ENCODE measurements around the gene GSX1.
"Not testable (repeated sequence)": the region's sequence is repeated elsewhere in the genome, so short reads cannot be mapped to it uniquely, and the experiment has no call there.

The GSX1 gene

GRCh38 chr13:27808851-27809550 lies 16.7 kb downstream of the GSX1 start:
- TF ChIP-seq, protein P1, sequence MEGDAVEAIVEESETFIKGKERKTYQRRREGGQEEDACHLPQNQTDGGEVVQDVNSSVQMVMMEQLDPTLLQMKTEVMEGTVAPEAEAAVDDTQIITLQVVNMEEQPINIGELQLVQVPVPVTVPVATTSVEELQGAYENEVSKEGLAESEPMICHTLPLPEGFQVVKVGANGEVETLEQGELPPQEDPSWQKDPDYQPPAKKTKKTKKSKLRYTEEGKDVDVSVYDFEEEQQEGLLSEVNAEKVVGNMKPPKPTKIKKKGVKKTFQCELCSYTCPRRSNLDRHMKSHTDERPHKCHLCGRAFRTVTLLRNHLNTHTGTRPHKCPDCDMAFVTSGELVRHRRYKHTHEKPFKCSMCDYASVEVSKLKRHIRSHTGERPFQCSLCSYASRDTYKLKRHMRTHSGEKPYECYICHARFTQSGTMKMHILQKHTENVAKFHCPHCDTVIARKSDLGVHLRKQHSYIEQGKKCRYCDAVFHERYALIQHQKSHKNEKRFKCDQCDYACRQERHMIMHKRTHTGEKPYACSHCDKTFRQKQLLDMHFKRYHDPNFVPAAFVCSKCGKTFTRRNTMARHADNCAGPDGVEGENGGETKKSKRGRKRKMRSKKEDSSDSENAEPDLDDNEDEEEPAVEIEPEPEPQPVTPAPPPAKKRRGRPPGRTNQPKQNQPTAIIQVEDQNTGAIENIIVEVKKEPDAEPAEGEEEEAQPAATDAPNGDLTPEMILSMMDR (conservative IDR thresholded peaks at IDR 0.05; ENCODE audit: low read depth, low read length) = no peak
- H3K4me3 ChIP-seq (ENCODE audit: low read length) = no peak overlapping the region
- no peak for DNase-seq (ENCODE audit: low read depth)

- H3K4me3 ChIP-seq (ENCODE audit: low read length) = no peak overlapping the region
- TF ChIP-seq, protein P1 (conservative IDR thresholded peaks at IDR 0.05; ENCODE audit: low read depth, low read length) = no peak
- DNase-seq (ENCODE audit: low read depth) = no peak
Measured at GRCh38 chr13:27810009-27810408, 17.7 kb downstream of the GSX1 start.

DNA sequence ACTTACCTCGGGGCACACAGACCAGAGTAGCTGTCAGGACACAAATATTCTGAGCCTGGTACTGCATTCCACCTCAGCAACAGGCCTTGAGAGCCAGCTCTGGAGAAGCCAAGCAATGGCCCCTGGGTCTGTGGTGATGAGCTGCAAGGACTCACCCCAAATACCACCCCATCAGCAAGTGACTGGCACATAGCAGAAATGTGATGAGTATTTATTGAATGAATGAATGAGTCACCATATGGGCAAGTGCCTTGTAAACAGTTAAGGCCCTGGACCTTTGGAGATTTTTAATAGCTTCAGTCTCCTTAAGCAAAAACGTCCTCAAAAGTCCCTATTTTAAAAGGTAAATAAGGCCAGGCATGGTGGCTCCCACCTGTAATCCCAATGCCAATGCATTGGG lies 18.2 kb downstream of the GSX1 start:
- H3K4me3 ChIP-seq (ENCODE audit: low read length) = no peak overlapping the region
- DNase-seq (ENCODE audit: low read depth) = no peak
- TF ChIP-seq, protein P1 (conservative IDR thresholded peaks at IDR 0.05; ENCODE audit: low read depth, low read length) = no peak

GRCh38 chr13:27813826-27814225 lies 21.5 kb downstream of the GSX1 start:
- H3K4me3 ChIP-seq (ENCODE audit: low read length) = no peak overlapping the region
- no peak for DNase-seq (ENCODE audit: low read depth)
- TF ChIP-seq, protein P1 (conservative IDR thresholded peaks at IDR 0.05; ENCODE audit: low read depth, low read length) = no peak

DNA sequence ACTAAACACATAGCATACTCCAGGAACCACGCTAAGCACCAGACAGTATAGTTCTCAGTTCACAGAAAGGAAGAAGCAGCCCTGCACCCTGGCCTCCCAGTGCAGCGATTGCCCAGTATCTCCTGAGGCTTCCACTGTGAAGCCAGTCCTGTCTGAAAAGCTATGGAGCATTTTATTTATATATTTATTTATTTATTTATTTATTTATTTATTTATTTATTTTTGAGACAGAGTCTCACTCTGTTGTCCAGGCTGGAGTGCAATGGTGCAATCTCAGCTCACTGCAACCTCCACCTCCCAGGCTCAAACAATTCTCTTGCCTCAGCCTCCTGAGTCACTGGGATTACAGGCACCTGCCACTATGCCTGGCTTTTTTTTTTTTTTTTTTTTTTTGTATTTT lies 25.5 kb downstream of the GSX1 start:
- not testable (repeated sequence) for H3K4me3 ChIP-seq (ENCODE audit: low read length); DNase-seq (ENCODE audit: low read depth)

GRCh38 chr13:27820524-27821482 lies 28.5 kb downstream of the GSX1 start:
- TF ChIP-seq, protein P1 (conservative IDR thresholded peaks at IDR 0.05; ENCODE audit: low read depth, low read length) = no peak
- DNase-seq (ENCODE audit: low read depth) = no peak
- no peak overlapping the region for H3K4me3 ChIP-seq (ENCODE audit: low read length)

DNA sequence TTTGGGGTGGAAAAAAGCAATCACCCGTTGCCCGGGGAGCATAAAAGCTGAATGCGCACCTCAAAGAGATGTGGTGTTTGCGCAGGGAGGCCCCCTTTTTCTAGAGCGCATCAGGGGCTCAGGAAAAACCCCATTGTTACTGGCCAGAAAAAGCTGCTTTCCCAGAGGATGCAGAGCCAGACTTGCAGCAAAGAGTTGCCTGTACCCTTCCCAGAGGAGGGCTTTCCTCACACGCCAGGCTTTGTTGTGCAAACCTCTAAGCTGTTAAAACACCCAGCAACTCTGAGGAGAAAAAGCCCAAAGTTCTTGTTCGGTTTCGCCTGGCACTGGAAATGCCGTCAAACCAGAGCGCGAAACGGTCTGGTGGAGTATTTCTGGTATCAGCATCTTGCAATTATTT lies 29.3 kb downstream of the GSX1 start:
- TF ChIP-seq, protein P1 (conservative IDR thresholded peaks at IDR 0.05; ENCODE audit: low read depth, low read length) = no peak
- no peak for DNase-seq (ENCODE audit: low read depth)
- no peak overlapping the region for H3K4me3 ChIP-seq (ENCODE audit: low read length)

All from retinal pigment epithelial cell (primary cell).